Testis (tissue), 2 donors: ENCODE results near the gene CPSF7.

Experiments used
- POLR2A ChIP-seq: fragments of 450-650 bp; IDR thresholded peaks from one replicate; pipeline ENCODE4 v1.6.1; 2017; ENCODE audit warnings: antibody characterized with exemption, mild to moderate bottlenecking, moderate library complexity
- TF ChIP-seq, protein P1 (sequence below), 3 experiments: fragments of 450-650 bp in 2 of 3; fragments of 200-600 bp in 1 of 3; sonication (generic) in 1 of 3; IDR thresholded peaks; one replicate each; pipeline ENCODE4 v1.5.1; 2016 to 2019; ENCODE audit warnings: antibody characterized with exemption in 3 of 3, mild to moderate bottlenecking in 2 of 3, moderate library complexity in 1 of 3

DNA sequence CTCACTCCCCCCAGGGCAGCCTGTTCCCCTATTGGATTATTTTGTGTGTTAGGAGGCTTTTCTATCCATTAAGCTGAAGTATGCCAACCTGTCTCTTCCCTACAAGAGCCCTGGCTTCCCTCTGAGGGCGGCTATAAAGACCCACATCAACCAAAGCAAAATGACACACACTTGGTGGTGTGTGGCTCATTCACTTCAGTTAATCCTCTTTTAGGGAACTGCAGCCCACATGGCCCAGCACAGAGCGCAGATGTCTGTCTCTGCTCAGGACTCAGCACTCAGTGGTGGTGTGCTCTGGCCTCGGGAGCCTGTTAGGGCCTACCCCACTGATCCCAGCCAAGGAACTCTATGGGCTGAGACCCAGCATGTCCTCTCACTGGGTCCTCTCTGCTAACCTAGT is 46.6 kb upstream of the CPSF7 start:
- TF ChIP-seq, protein P1, sequence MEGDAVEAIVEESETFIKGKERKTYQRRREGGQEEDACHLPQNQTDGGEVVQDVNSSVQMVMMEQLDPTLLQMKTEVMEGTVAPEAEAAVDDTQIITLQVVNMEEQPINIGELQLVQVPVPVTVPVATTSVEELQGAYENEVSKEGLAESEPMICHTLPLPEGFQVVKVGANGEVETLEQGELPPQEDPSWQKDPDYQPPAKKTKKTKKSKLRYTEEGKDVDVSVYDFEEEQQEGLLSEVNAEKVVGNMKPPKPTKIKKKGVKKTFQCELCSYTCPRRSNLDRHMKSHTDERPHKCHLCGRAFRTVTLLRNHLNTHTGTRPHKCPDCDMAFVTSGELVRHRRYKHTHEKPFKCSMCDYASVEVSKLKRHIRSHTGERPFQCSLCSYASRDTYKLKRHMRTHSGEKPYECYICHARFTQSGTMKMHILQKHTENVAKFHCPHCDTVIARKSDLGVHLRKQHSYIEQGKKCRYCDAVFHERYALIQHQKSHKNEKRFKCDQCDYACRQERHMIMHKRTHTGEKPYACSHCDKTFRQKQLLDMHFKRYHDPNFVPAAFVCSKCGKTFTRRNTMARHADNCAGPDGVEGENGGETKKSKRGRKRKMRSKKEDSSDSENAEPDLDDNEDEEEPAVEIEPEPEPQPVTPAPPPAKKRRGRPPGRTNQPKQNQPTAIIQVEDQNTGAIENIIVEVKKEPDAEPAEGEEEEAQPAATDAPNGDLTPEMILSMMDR (IDR thresholded peaks at IDR 0.05) = no peak
- no peak for TF ChIP-seq POLR2A
